ENCODE measurements around the gene TMEM123. TPM values are rescaled to one million over a fixed set of nuclear protein-coding genes. Genes with fewer than 3 reads are reported as not detected.

Gene TMEM123
- total and polyA plus RNA-seq, 2 of the 4 experiments (the other 2 are of a cell fraction) = 96.9 to 127 TPM

DNA sequence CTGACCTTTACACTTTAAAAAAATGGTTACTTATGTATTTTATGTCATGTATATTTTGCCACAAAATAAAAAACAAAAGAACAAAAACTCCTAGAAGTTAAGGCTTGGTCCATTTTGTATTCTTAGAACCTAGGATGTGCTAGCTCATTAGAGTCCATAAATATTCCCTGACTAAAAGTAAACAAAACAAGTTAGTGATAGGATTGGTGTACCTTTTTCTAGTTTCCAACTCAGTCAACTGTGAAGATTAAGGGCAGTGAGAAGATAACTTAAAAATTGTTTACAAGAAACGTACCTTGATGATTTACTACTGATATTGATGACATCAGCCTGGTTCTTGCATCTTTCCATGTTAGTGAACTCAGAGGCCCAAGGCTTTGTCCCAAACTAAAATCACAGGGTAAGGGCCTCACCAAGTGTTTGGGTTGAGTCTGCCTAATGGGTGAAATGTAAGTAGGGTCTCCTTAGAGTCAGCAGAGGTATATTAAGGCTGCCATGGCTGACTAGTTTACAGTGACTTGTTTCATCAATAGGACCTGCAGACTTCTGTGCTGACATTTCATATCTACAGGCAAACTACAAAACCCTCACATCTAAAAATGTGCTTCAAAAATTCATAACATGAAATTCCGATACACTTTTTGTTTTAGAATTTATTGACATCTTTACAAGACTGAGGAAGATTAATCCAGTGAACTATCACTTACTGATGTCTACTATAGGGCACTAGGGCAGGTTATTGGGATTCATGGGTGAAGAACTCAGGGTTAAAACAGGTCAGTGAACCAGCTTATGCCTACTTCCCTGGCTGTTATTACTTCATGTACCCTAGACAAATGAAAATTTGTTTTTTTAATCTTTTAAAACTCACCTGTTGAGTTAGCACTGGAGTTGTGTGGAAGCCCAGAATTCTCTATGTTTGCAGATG is 4.4 kb downstream of the TMEM123 start:
- Histone ChIP-seq H2AK5ac (ENCODE audit: low read depth, low read length) (peak overlapping the region; percentile 12; the same call in 1 of the 2 replicates), H4K8ac (ENCODE audit: low read depth in 2 of 2, low read length in 2 of 2) (no peak overlapping the region), H3K56ac (ENCODE audit: extremely low read depth, insufficient read depth, low read length) (no peak overlapping the region), H2AFZ (replicated peaks; ENCODE audit: low read length, poor library complexity) (no peak overlapping the region), H3K14ac (replicated peaks; ENCODE audit: low read depth, low read length) (no peak overlapping the region), H3K36me3 (ENCODE audit: control insufficient read depth, insufficient read depth, low read length) (peaks cover 3% of the 10 kb centered on the region), H2AK9ac (replicated peaks; ENCODE audit: low read depth, low read length, poor library complexity) (no peak overlapping the region), H3K9ac (ENCODE audit: low read depth, low read length) (no peak overlapping the region), H4K5ac (ENCODE audit: low read depth, low read length) (peak overlapping the region; percentile 20; the same call in 1 of the 2 replicates), H3K9me1 (ENCODE audit: insufficient read depth, low read length) (0 out of 2 replicates have a peak, but pooled peaks cover 3% of the 10 kb centered on the region), H3K9me3 (ENCODE audit: control insufficient read depth, insufficient read depth, low read length) (no peaks in the 10 kb centered on the region), H2BK5ac (ENCODE audit: low read depth, low read length, poor library complexity, severe bottlenecking) (no peak overlapping the region), H3K4me2 (ENCODE audit: low read depth, low read length) (no peak overlapping the region), H3K79me1 (ENCODE audit: low read depth in 1 of 2, low read length in 2 of 2) (peaks cover 21 to 53% of the 10 kb centered on the region in 2 experiments), H3K4me3 (ENCODE audit: insufficient read depth, low read depth, low read length) (no peak overlapping the region), H3K23ac (ENCODE audit: low read depth, low read length) (peak overlapping the region; percentile 74), H3K18ac (ENCODE audit: low read depth, low read length) (no peak overlapping the region), H3K27me3 (ENCODE audit: control insufficient read depth, insufficient read depth, low read length) (no peaks in the 10 kb centered on the region), H3K4ac (ENCODE audit: low read depth, low read length) (peak overlapping the region; percentile 59; the same call in 1 of the 2 replicates), H2BK15ac (ENCODE audit: low read depth, low read length) (no peak overlapping the region), H4K20me1 (ENCODE audit: insufficient read depth, low read length) (peaks cover 9% of the 10 kb centered on the region; the same call in 1 of the 2 replicates), H3K4me1 (ENCODE audit: control insufficient read depth, insufficient read depth, low read length) (peaks cover 12% of the 10 kb centered on the region), H3K27ac (ENCODE audit: insufficient read depth, low read length) (no peak overlapping the region), H2BK20ac (ENCODE audit: low read depth, low read length) (no peak overlapping the region), H4K91ac (ENCODE audit: insufficient read depth, low read depth, low read length) (no peak overlapping the region), H2BK120ac (ENCODE audit: low read depth, low read length) (no peak overlapping the region)
- TF ChIP-seq, protein P1, sequence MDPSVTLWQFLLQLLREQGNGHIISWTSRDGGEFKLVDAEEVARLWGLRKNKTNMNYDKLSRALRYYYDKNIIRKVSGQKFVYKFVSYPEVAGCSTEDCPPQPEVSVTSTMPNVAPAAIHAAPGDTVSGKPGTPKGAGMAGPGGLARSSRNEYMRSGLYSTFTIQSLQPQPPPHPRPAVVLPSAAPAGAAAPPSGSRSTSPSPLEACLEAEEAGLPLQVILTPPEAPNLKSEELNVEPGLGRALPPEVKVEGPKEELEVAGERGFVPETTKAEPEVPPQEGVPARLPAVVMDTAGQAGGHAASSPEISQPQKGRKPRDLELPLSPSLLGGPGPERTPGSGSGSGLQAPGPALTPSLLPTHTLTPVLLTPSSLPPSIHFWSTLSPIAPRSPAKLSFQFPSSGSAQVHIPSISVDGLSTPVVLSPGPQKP (IDR thresholded peaks at IDR 0.05; ENCODE audit: borderline replicate concordance, low read depth, low read length) = no peak
- TF ChIP-seq RFX5 (IDR thresholded peaks at IDR 0.05; ENCODE audit: low read depth, low read length) = no peak
- TF ChIP-seq MAFK (IDR thresholded peaks at IDR 0.05; ENCODE audit: low read depth, low read length) = no peak
- TF ChIP-seq MXI1 (IDR thresholded peaks at IDR 0.05; ENCODE audit: borderline replicate concordance, low read depth, low read length) = no peak
- no peak for TF ChIP-seq SMC3 (IDR thresholded peaks at IDR 0.05; ENCODE audit: low read depth, low read length)
- no peak for TF ChIP-seq CHD1 (IDR thresholded peaks at IDR 0.05; ENCODE audit: low read depth, low read length)
- no peak for TF ChIP-seq RAD21 (IDR thresholded peaks at IDR 0.05; ENCODE audit: low read length)
- ChIA-PET POLR2A (ENCODE audit: unreplicated experiment) (no interaction called here), CTCF (no interaction called here)
- DNase-seq (no peak), ATAC-seq (ENCODE audit: low read depth) (no peak)
- dilution Hi-C loops (cut with HindIII; ENCODE audit: low sequenced_read_pairs, unreplicated experiment) = no loop called here
- no TSS peak for BruUV-seq (replicated peaks)
- WGBS, 2 experiments (ENCODE audit: extremely low coverage in 2 of 2, insufficient read length in 1 of 2) = no CpG with 5 or more reads among the region's 2 CpGs
- intact Hi-C loops (cut with micrococcal nuclease) = no loop called here
- in situ Hi-C loops (cut with MboI; ENCODE audit: low sequenced_read_pairs) = no loop called here
